Epidermal melanocyte (primary cell): ENCODE measurements around the gene LENG9.
"Not testable (repeated sequence)": the region's sequence is repeated elsewhere in the genome, so short reads cannot be mapped to it uniquely, and the experiment has no call there.

ENCODE experiments used
- DNase-seq: peaks from one replicate; pipeline ENCODE4 v3.0.0; 2011; ENCODE audit warnings: low spot score; ENCODE audit not compliant: insufficient read length

The LENG9 gene

DNA sequence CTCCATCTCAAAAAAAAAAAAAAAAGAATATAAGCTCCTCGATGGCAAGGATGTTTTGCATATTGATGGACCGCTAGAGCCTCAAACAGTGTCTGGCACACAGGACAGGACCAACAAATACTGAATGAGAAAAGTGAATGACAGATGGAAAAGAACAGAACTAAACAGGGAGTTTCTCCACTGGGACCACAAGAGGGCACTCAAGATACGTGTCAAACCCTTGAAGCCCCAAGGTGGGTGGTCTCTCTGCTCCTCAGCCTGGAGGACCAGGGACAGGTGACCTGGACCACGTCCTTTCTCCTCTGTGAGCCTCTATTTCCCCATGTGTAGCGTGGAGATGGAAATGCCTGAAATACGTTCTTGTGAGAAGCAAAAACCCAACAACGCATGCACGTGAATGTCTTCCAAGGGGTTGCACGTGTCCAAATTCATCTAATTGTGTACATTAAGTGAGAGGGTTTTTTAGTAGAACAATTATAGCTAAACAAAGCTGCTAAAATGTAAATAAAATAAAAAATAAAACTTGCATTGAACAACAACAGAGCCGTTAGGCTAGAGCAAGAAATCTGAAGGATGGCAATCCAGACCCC is 15.2 kb upstream of the LENG9 start:
- DNase-seq: no peak

DNA sequence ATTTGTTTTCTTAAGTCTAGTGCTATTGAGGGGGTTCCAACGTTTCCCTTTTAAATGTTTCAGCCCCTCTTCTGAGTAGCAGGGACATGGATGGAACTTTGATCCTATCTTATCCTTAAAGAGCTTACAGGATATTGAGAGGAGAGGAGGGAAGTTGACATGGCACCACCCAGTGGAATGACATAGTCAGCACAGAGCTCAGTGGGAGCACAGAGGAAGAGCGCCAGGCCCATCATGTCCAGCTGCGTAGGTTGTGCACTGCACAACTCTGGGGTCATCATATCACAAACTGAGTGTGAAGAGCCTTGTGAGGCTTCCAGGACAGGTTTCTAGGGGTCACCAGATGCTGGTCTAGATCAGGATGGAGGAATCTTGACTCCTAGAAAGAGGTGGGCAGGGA is 14.1 kb upstream of the LENG9 start:
- no peak for DNase-seq

DNA sequence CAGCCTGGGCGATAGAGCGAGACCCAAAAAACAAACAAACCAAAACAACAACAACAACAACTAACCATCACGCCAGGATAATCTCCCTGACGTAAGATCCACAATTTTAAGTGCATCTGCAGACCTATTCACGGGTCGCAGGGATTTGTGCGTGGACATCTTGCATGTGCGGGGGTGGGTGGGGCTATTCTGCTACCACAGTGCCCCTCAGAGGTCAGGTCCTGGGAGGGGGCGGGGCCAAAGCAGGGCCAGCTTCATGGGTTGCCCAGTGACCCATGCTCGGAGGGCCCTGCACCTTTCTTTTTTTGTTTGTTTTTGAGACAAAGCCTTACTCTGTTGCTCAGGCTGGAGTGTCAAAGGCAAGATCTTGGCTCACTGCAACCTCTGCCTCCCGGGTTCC is 12.1 kb upstream of the LENG9 start:
- DNase-seq: no peak

DNA sequence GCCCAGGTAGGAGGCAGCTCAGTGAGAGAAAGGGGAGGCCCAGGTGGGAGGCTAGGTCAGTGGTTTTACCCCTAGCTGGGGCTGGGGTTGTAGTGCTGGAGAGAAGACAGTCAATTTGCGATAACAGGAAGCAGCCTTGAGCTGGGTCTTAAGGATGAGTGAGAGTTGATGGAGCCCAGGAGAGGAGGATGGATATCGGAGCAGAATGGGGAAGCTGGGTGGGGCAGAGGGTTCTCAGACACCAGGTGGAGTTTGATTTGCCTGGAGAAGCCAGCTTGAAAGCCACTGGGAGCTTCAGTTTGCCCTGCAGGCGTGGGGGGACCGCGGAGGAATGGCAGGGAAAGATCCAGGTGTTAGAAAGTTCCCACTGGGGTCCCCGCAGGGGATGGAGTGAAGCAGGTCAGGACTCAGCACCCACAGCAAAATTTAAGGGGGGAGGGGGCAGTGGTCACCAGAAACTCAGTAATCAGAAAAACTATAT is 10.4 kb upstream of the LENG9 start:
- no peak for DNase-seq

DNA sequence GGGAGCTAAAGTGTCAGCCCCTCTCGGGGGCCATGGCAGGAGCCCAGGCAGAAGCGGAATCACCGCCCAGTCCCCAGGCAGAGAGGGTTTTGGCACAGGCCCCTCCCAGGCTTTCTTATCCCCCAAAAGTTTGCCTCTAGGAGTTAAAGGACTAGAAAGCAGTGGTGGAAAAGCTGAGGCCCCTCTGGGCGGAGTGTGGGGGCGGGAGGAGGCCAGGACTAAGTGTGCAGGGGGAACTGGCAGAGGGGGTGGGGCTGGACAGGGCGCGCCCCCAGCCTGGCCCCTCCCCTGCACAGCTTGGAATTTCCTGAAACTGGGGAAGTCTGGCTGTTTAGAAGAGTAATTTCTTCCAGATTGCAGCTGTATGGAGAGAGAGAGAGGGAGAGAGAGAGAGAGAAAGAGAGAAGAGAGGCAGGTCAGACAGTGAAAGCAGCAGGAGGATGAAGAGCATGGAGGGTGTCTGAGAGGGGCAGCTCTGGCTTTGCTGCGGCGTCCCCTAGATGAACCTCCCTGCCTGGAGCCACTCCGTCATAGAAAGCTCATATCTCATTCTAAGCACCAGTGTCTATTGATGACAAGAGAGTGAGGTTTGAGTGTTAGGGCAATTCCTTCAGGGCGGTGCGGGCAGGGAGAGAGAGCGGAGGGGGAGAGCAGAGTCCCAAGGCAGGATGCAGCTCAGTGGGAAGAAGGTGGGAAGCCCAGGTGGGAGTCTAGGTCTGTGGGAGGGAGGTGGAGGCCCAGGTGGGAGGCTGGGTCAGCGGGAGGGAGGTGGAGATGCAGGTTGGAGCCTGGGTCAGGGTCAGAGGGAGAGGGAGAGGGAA is 9.7 kb upstream of the LENG9 start, which contains the start of gene CDC42EP5:
Gene CDC42EP5, minus strand, starts transcription at position 226 of the 821 bp plus-strand sequence. CDS start 7,749 bp downstream, outside the sequence.
- peak; percentile 94 for DNase-seq

DNA sequence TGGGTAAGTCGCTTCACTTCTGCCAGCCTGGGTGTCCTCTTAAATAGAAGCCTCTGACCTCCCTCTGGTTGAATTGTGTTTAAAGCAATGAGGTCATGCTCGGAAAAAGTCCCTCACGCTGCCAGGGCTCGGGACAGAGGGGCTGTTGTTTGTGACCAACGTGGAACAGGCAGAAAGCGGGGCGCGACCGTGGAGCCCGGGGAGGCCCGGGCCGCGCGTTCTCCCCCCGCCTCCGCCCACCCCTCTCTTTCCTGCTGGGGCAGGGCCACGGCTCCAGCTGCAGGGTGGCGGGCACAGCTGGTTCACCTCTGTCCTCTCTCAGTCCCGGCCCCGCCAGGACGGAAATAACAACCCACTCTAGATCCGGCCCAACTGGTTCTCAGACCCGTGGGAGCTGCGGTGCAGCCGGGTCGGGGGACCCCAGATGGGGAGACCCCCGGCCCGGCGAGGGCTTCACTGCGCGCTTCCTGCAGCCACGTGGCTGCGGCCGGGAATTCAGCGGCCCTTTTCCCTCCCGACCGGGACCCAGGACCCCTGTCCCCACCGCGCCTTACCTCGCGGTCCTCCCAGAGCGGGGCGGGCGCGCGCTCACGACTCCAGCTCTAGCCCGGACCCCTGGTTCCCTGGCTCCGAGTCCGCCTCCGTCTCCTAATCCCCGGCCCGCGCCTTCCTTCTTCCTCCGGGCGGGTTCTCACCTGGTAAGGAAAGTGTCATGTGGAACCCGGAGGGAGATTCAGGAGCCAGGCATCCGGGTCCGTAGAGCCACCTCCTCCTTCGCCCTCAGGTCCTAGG is 7.6 kb upstream of the LENG9 start:
- DNase-seq: peak; percentile 16

DNA sequence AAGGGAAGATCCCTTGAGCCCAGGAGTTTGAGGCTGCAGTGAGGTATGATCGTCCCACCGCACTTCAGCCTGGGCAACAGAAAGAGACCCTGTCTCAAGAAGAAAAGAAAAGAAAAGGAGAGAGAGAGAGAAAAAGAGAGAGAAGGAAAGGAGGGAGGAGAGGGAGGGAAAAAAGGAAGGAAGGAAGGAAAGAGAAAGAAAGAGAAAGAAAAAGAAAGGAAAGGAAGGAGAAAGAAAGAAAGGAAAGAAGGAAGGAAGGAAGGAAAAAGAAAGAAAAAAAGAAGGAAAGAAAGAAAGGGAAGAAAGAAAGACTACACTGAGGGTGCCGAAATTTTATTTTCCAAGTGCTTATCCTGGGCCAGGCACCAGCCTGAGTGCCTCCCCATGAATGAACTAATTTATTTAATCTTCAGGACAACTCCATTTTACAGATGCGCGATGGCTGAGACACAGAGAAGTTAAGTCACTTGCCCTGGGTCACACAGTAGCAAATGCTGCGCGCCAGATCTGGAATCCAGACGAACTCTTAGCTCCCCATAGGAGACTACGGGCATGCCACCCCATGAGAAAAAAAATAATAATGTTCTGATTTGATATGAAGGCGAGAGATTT is 6.8 kb upstream of the LENG9 start:
- DNase-seq: no peak

DNA sequence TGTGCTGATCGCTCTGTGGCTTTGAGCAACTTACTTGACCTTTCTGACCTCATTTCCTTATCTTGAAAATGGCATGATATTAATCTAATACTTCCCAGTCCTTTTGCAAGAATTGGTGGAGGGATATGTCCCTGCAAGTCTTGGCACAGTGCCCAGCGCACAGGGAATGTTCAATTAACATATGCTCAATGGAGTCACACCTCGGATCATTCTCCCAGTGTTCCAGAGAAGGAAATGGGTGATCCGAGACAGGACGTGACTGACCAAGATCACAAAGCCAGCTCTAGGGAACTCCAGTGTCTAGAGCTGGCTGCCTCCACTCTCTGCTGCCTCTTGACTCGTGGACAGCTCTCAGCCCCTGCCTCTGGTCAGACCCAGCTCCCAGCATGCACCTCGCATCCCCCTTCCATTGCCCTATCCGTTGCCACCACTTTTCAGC is 5.9 kb upstream of the LENG9 start:
- DNase-seq: peak; percentile 15

DNA sequence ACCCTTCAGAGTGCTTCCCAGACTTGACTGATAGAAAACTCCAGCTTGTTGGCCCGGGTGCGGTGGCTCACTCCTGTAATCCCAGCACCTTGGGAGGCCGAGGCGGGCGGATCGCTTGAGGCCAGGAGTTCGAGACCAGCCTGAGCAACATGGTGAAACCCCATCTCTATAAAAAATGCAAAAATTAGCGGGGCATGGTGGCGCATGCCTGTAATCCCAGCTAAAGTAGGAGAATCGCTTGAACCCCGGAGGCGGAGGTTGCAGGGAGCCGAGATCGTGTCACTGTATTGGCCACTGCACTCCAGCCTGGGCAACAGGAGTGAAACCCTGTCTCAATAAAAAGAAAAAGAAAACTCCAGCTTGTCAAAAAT is 2.5 kb upstream of the LENG9 start:
- DNase-seq: not testable (repeated sequence)

DNA sequence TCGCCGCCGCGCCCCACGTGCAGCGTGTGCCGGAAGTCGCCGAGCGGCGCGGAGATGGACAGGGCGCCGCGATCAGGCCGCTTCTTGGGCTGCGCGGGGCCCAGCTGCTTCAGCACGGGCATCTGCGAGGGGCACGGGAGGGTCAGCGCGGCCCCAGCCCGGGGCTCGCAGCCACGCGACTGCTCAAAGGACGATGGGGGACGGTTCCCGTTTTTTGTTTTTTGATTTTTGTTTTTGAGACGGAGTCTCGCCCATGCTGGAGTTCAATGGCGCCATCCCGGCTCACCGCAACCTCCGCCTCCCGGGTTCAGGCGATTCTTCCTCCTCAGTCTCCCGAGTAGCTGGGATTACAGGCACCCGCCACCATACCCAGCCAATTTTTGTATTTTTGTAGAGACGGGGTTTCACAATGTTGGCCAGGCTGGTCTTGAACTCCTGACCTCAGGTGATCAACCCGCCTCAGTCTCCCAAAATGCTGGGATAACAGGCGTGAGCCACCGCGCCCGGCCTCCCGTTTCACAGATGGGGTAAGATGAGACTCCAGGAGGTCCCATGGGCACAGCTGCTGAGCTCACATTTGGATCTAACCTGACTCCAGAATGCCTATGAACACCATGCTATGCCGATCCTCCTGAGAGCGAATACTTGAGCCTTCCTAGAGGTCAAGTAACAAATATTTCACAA is 2.0 kb upstream of the LENG9 start:
- DNase-seq: no peak

DNA sequence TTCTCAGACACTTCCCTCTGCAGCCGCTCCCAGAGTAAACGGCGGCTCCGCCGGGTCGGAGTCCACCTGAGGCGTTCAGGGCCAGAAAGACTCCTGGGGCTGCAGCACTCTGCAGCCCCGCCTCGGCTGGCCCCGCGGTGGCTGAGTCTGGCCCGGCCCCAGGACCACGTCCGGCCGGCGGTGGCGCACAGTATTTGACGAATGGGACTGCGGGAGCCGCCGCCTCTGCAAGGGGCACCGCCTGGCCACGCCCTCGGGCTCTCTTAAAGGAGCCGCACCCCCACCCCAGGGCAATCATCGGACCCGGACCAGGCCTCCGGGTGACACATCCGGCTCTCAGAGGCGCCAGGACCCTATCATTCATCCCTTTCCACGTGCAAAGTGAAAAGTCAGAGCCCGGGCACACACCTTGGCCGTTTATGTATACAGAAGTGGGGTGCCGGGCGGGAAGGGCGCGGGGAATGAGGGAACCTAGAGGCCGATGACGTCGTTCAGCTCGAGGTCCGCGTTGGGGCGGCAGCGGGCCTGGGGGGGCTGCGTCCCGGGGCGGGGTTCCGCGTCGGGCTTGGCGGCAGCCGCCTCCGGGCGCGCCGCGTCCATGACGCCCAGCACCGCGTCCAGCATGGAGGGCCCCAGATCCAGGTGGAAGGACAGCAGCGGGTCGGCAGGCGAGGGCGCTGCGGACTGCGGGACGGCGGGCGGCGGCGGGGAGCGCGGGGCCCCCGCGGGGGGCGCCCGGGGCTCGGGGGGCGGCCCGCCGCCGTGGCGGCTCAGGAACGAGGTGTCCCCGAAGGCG is 1.2 kb upstream of the LENG9 start:
- DNase-seq: peak; percentile 70

DNA sequence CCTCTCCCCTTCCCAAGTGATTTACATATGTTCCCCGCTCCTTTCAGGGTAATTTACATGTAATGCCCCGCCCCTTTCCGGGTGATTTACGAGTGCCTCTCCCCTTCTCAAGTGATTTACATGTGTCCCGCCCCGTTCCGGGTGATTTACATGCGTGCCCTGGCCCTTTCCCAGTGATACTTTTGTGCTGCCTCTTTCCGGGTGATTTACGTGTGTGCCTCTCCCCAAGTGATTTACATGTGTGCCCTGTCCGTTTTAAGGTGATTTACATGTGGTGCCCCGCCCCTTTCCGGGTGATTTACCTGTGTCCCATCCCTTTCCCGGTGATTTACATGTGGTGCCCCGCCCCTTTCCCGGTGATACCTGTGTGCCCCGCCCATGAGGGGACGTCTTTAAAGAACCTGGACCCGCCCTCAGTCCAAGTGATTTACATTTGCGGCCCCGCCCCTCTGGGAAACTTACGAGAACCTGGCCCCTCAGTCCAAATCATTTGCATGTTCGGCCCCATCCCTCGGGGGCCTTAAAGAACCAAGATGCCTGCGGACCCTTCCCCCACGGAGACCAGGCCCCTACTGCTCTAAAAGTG is 559 bp upstream of the LENG9 start:
- DNase-seq: peak; percentile 51

DNA sequence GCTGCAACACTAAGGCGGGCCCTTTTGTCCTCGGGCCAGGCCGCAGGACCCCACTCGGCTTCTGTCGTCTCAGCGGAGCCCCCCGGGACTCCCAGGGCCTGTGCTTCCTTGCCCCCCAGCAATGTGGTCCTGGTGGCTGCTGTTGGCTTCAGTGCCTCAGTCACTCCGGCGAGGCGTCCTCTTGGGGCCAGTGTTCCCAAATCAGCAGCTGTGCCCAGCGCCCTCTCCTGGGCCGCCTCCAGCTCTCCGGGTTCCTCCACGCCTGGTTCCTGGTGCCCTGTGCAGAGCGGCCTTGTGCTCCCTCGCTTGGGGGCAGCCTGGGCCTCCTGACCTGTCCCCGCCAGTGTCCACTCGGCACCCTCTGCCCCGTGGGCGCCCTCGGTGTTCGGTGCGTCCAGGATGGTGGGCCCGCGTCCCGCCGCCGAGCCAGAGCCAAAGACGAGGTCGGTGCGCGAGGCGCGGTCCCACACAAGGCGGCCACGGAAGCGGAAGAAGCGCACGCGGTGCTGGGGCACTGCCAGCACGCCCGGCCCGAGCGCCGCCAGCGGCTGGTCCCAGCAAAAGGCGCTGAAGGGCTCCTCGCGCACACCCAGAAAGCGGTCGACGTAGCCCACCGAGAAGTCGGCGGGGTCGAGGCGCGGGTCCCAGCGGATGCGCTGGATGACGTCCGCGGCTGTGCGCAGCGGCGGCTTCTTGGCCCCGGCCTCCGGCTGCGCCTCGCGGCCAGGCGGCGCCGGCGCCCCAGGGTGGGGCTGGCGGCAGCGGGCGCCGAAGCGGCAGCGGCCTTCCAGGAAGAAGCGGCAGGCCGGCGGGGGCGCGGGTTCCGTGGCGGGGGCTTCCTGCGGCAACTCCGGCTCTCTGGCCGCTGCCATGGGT is 685 bp downstream of the LENG9 start:
- no peak for DNase-seq

DNA sequence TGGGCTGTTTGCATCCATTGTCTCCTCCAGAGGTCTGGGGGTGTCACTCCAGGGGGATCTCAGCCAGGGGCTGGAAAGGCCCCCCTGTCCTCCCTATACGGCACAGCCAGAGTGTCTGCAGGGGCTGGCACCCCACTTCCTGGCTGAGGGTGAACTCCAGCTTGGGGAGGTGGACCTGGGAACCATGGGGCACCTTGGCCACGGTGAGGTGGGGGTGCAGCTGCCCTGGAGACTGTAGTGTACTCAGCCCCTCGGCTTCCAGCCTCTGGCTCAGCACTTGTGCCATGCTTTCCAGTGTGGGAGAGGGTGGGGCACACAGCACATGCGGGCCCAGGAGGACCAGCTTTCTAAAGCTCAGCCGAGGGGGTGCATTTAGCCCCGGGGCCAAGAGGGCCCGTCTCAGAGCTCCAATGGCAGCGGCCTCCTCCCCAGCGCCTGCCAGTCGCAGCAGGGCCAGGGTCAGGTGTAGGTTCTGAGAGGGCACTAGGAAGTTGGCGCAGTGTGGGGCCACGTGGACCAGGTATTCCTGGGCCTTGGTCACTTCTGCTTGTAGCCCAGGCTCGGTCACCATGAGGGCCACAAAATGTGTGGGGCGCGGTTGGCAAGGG is 1.4 kb downstream of the LENG9 start:
- no peak for DNase-seq

DNA sequence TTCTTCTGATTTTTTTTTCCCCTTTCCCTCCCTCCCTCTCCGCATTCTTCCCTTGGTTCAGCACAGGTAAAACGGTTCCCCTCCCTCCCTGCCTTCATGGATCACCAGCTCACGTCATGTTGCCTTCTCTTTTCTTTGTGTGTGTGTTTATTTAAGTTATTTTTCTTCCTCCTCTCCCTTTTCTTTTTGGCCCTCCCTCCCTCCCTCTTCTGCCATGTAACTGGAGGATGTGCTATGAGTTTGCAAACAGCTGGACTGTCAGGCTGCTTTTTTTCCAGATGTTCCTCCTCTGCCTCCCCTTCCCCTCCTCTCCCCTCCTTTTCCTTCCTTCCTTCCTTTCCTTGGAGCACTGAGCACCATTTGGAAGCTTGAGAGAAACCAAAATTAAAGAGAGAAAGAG is 2.0 kb downstream of the LENG9 start:
- no peak for DNase-seq

DNA sequence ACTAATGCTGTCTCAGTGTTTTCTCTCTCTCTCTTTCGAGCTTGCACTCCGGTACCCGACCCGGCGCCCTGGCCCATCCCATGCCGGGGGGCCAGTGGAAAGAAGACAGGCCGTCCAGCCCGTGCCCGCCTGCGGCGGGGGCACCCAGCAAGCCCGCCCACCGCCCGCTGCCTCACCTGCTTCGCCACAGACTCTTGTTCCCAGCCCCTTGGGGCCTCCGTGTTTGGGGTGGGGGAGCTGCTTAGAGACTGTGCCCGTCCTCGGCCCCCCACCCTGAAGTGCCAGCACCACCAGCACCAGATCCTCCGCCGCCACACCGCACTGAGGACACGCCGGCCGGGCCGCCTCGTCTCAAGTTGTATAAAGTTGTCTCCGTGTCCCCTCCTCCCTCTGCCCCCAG is 2.4 kb downstream of the LENG9 start:
- DNase-seq: no peak

DNA sequence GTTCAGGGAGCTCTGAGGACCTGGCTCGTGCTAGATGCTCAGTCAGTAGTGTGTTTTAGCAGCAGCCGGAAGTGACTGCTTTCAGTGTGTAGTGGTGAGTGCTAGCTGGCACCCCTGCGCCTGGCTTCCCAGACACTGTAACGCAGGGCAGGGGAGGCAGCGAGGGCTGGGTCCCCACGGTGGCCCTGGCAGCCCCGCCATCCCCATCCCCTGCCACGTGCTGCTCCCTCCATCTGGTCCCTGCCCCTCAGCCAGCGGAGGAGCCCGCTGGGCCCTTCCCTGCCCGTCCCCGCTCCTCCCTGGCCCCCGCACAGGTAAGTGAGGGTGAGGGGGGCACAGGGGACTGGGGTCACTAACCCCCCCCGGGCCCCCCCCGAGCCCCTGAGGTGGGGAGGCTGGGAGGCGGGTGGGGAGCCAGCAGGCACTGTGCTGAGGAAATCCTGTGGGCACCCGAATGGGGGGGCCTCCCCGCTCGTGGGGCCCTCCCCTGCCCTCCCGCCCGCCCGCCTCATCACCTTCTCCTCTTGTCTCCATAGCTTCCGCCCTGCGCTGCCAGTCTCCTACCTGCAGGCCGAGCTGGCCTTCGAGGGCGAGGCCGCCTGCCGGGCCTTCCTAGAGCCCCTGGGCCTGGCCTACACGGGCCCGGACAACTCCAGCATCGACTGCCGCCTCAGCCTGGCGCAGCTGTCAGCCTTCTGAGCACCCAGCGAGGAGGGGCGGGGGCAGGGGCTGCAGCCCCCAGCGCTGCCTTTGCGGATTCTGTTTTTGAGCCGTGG is 3.2 kb downstream of the LENG9 start:
- DNase-seq: no peak
